Measurements from ENCODE around the gene RNASE4.
"Not testable (repeated sequence)": the region's sequence is repeated elsewhere in the genome, so short reads cannot be mapped to it uniquely, and the experiment has no call there.

Gene RNASE4

DNA sequence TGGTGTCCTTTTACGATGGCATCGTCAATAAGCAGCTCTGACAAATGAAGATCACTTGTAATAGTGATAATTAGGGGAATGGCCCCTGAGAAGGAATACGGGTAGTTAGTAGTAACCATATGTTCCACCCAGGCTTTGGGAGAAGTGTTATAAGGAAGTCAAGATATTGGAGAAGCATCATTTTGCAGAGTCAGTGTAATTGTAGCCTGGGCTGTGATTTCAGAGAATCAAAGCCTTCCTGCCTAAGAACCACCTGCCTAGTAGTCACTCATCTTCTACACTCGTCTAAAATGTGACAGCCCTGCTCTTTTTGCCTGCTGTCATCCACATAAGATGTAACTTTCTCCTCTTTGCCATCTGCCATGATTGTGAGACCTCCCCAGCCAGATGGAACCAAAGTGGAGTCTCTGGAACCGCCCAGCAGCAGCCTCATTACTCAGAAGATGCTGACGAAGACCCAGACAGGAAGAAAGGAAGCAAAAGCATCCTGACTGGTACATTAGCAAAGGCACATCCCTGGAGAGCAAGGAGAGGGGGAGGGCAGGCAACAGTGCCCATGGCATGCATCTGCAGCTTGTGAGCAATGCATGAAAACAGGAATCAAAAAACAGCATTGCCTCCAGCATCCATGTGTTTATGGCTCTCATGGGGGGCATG, 48.7 kb downstream of the RNASE4 start:
- no peak for DNase-seq (ENCODE audit: low read depth)
- TF ChIP-seq POLR2A (IDR thresholded peaks at IDR 0.05; ENCODE audit: extremely low read depth, insufficient read length): no peak
- TF ChIP-seq MYC (IDR thresholded peaks at IDR 0.05; ENCODE audit: low read depth, low read length): no peak
- no peak for TF ChIP-seq MAX (IDR thresholded peaks at IDR 0.05; ENCODE audit: low read depth, low read length)
- no peak for TF ChIP-seq CTCF (IDR thresholded peaks at IDR 0.05; ENCODE audit: low read depth, low read length)
- no peak overlapping the region for H3K4me3 ChIP-seq (ENCODE audit: low read depth, low read length)

- H3K4me3 ChIP-seq (ENCODE audit: low read depth, low read length): no peak overlapping the region
- TF ChIP-seq POLR2A (IDR thresholded peaks at IDR 0.05; ENCODE audit: extremely low read depth, insufficient read length) (no peak), MAX (IDR thresholded peaks at IDR 0.05; ENCODE audit: low read depth, low read length) (no peak), CTCF (IDR thresholded peaks at IDR 0.05; ENCODE audit: low read depth, low read length) (no peak), MYC (IDR thresholded peaks at IDR 0.05; ENCODE audit: low read depth, low read length) (no peak)
- DNase-seq (ENCODE audit: low read depth): no peak
Measured at GRCh38 chr14:20733684-20734429, 49.5 kb downstream of the RNASE4 start.

DNA sequence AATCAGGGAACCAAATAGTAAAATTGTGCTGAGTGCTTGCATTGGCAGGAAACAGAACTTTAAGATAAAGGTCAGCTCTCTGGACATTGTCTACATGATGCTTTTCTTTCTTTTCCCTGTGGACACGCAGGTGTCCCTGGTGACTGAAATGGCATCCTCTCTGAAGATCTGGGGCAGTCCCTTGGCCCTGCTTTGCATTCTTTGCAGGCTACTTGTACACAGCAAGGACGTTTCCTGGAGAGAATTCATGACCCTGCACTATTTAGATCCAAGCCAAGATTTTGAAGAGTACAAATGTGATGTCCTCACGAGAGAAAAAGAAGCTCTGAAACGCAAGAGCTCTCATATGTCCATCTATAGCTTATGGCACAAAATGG, 50.1 kb downstream of the RNASE4 start:
- no peak for DNase-seq (ENCODE audit: low read depth)
- H3K4me3 ChIP-seq (ENCODE audit: low read depth, low read length): no peak overlapping the region
- TF ChIP-seq POLR2A (IDR thresholded peaks at IDR 0.05; ENCODE audit: extremely low read depth, insufficient read length) (no peak), MAX (IDR thresholded peaks at IDR 0.05; ENCODE audit: low read depth, low read length) (no peak), MYC (IDR thresholded peaks at IDR 0.05; ENCODE audit: low read depth, low read length) (no peak), CTCF (IDR thresholded peaks at IDR 0.05; ENCODE audit: low read depth, low read length) (no peak)

- DNase-seq (ENCODE audit: low read depth); H3K4me3 ChIP-seq (ENCODE audit: low read depth, low read length): not testable (repeated sequence)
Measured at GRCh38 chr14:20738292-20738691, 53.9 kb downstream of the RNASE4 start.

GRCh38 chr14:20742132-20742531, 57.8 kb downstream of the RNASE4 start:
- no peak overlapping the region for H3K4me3 ChIP-seq (ENCODE audit: low read depth, low read length)
- TF ChIP-seq CTCF (IDR thresholded peaks at IDR 0.05; ENCODE audit: low read depth, low read length) (no peak), MYC (IDR thresholded peaks at IDR 0.05; ENCODE audit: low read depth, low read length) (no peak), POLR2A (IDR thresholded peaks at IDR 0.05; ENCODE audit: extremely low read depth, insufficient read length) (no peak), MAX (IDR thresholded peaks at IDR 0.05; ENCODE audit: low read depth, low read length) (no peak)
- DNase-seq (ENCODE audit: low read depth): no peak

DNA sequence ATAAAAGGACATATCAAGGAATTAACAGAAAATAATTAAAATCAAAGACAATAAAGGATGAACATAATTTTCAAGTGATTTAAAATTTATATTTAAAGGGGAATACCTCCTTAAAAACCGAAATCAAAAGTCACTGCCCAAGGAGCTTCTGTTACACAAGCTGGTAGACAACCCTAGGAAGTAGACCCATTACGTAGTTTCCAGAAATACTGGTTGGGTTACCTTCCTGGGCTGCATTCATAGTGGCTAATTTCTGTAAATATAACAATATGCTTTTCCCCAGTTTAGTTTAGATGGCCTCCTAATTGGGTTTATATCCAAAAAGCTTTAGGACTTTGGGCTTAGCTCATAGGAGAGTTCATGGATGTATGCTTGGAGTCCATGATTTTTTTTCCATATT, 59.2 kb downstream of the RNASE4 start:
- TF ChIP-seq MAX (IDR thresholded peaks at IDR 0.05; ENCODE audit: low read depth, low read length) (no peak), MYC (IDR thresholded peaks at IDR 0.05; ENCODE audit: low read depth, low read length) (no peak), POLR2A (IDR thresholded peaks at IDR 0.05; ENCODE audit: extremely low read depth, insufficient read length) (no peak)
- no peak overlapping the region for H3K4me3 ChIP-seq (ENCODE audit: low read depth, low read length)
- no peak for DNase-seq (ENCODE audit: low read depth)
